ENCODE measurements around the gene SPTB. TPM values are rescaled to one million over a fixed set of nuclear protein-coding genes. Genes with fewer than 3 reads are reported as not detected.

SPTB gene
- total RNA-seq, 4 donors from 2014 or later, result 1.1 to 3.5 (median 1.4) TPM

GRCh38 chr14:64912261-64912660 is 32.6 kb upstream of the SPTB start:
- ATAC-seq (ENCODE audit: low FRiP score), result no peak
- TF ChIP-seq CTCF (IDR thresholded peaks at IDR 0.05), result no peak

GRCh38 chr14:64910847-64911495 is 31.3 kb upstream of the SPTB start:
- no peak for TF ChIP-seq CTCF (IDR thresholded peaks at IDR 0.05)
- ATAC-seq (ENCODE audit: low FRiP score), result no peak
- no peak for DNase-seq (ENCODE audit: low spot score)

More at GRCh38 chr14:64912261-64912660, 32.6 kb upstream of the SPTB start:
- no peak for DNase-seq (ENCODE audit: low spot score)

- DNase-seq (ENCODE audit: low spot score) (no peak), ATAC-seq (ENCODE audit: low FRiP score) (peak; percentile 71)
- no peak for TF ChIP-seq CTCF (IDR thresholded peaks at IDR 0.05)
Measured at GRCh38 chr14:64906022-64906421, 26.3 kb upstream of the SPTB start.

- TF ChIP-seq CTCF (IDR thresholded peaks at IDR 0.05), result no peak
- DNase-seq (ENCODE audit: low spot score) (no peak), ATAC-seq (ENCODE audit: low FRiP score) (peak; percentile 79)
Measured at GRCh38 chr14:64899958-64900357, 20.3 kb upstream of the SPTB start.

GRCh38 chr14:64891839-64892375 is 12.2 kb upstream of the SPTB start:
- no peak for DNase-seq (ENCODE audit: low spot score)
- TF ChIP-seq CTCF (IDR thresholded peaks at IDR 0.05), result no peak
- peak; percentile 64 for ATAC-seq (ENCODE audit: low FRiP score)

GRCh38 chr14:64891173-64891838 is 11.6 kb upstream of the SPTB start:
- TF ChIP-seq CTCF (IDR thresholded peaks at IDR 0.05), result no peak
- no peak for DNase-seq (ENCODE audit: low spot score)
- ATAC-seq (ENCODE audit: low FRiP score), result no peak

- ATAC-seq (ENCODE audit: low FRiP score), result no peak
- no peak for TF ChIP-seq CTCF (IDR thresholded peaks at IDR 0.05)
- no peak for DNase-seq (ENCODE audit: low spot score)
Measured at GRCh38 chr14:64889352-64889751, 9.6 kb upstream of the SPTB start.

All from omental fat pad (tissue), 4 donors.